A673 (cell line): ENCODE data around the gene SKAP1. TPM values are rescaled to one million over a fixed set of nuclear protein-coding genes. Genes with fewer than 3 reads are reported as not detected.

Experiments used
- BruUV-seq: library from RNA; stranded (reverse); fragments of 400-500 nt; replicated peaks from 2 replicates; lab custom pipeline; 2021; lab: Mats Ljungman, UMichigan
- CTCF ChIA-PET: fragments of 300-600 bp; sonication (Branson Sonifier 250); formaldehyde crosslinking; loops from one replicate; lab custom pipeline; 2022; ENCODE audit warnings: antibody characterized with exemption; lab: Charles Lee
- POLR2A ChIA-PET: fragments of 300-600 bp; sonication (Branson Sonifier 250); formaldehyde crosslinking; loops from one replicate; lab custom pipeline; 2022; ENCODE audit warnings: antibody characterized with exemption; ENCODE audit not compliant: low non-redundant PET; lab: Charles Lee
- DNase-seq: peaks from one replicate; pipeline ENCODE4 v3.0.0-alpha.2; 2015; ENCODE audit warnings: low spot score
- H3K27ac ChIP-seq: fragments of 200-600 bp; sonication (generic); 2 replicates; pipeline ENCODE4 v1.5.1; 2016; ENCODE audit warnings: mixed run types, low read depth, mild to moderate bottlenecking, mixed read lengths, antibody characterized with exemption, low read length; ENCODE audit not compliant: poor library complexity, severe bottlenecking
- H3K27me3 ChIP-seq: fragments of 200-600 bp; sonication (generic); replicated peaks from 2 replicates; pipeline ENCODE4 v1.6.1; 2017; ENCODE audit warnings: mixed run types, low read depth, mild to moderate bottlenecking, mixed read lengths, antibody characterized with exemption, low read length; ENCODE audit not compliant: insufficient read depth, poor library complexity
- H3K36me3 ChIP-seq: fragments of 200-600 bp; sonication (generic); 2 replicates; pipeline ENCODE4 v1.6.1; 2016; ENCODE audit warnings: mixed run types, mild to moderate bottlenecking, mixed read lengths, antibody characterized with exemption, low read length; ENCODE audit not compliant: insufficient read depth, poor library complexity, severe bottlenecking
- H3K4me1 ChIP-seq: fragments of 200-600 bp; sonication (generic); 2 replicates; pipeline ENCODE4 v1.6.1; 2017; ENCODE audit warnings: mixed run types, mild to moderate bottlenecking, mixed read lengths, antibody characterized with exemption, low read length; ENCODE audit not compliant: insufficient read depth, poor library complexity, severe bottlenecking
- H3K4me3 ChIP-seq: fragments of 200-600 bp; sonication (generic); 2 replicates; pipeline ENCODE4 v1.5.1; 2016; ENCODE audit warnings: low read depth, mixed run types, mild to moderate bottlenecking, mixed read lengths, low read length; ENCODE audit not compliant: poor library complexity, severe bottlenecking
- H3K9me3 ChIP-seq: fragments of 200-600 bp; sonication (generic); 2 replicates; pipeline ENCODE4 v1.6.1; 2016; ENCODE audit warnings: mixed run types, low read depth, mild to moderate bottlenecking, mixed read lengths, antibody characterized with exemption, low read length; ENCODE audit not compliant: poor library complexity, severe bottlenecking
- EZH2 ChIP-seq: fragments of 200-600 bp; sonication (generic); IDR thresholded peaks from 2 replicates; pipeline ENCODE4 v1.6.1; 2017; ENCODE audit warnings: borderline replicate concordance, low read depth, mild to moderate bottlenecking, mixed read lengths, antibody characterized with exemption, low read length; ENCODE audit not compliant: poor library complexity, severe bottlenecking
- intact Hi-C: fragments of 100-400 bp; cut with micrococcal nuclease; formaldehyde crosslinking; loops from one replicate; pipeline ENCODE4 v1.10.0; 2022; ENCODE audit not compliant: unreplicated experiment
- total RNA-seq: library from RNA; stranded (reverse); gene quantifications from 2 replicates; pipeline ENCODE4 v1.2.3, GENCODE V29; 2021
- TF ChIP-seq, protein P1 (sequence below): fragments of 300-800, 200-600 bp; sonication (generic); conservative IDR thresholded peaks from 2 replicates; pipeline ENCODE4 v1.5.1; 2017; ENCODE audit warnings: low read depth, mild to moderate bottlenecking, antibody characterized with exemption, low read length, moderate library complexity, mixed read lengths

The SKAP1 gene
- total RNA-seq, 1 experiment from 2014 or later: not detected

DNA sequence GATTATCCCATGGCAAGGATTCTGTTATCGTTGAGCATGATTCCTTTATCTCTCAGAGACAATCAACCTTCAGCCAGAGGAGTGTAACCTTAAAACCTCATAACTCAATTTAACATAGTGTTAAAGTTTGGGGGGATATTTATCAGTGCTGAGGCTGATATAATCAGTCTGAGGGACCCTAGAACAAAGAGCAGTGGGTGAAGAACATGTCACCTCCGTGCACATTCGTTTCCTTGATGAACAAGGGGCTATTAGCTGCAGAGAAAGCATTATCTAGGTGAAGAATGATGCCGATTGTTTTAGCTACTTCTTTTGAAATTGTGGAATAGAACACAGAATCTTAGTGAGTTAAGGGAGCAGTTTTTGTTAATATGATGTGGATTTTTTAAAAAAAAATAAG, 99.1 kb downstream of the SKAP1 start:
- BruUV-seq: no TSS peak
- no peaks in the 10 kb centered on the region for H3K27me3 ChIP-seq
- POLR2A ChIA-PET: no interaction called here

DNA sequence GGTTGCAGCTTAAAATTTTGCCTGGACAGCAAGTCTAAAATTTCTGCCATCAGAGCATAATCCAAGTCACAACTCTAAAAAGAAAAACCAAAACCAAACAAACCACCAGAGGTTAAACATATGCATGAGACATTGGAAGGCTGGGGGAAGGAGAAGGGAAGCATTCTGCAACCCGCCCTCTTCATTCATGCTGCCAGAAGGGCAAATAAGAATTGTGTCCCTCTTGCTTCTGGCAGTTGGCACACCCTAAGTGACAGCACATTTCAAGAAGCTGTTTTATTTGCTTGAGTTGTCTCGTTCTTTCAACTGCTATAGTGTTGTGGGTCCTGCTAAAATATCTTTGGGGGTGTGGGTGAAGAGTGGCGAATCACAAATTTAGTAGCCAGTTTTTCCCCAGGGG, 99.6 kb downstream of the SKAP1 start:
- Histone ChIP-seq H3K9me3 (no peaks in the 10 kb centered on the region), H3K27ac (no peak overlapping the region), H3K27me3 (no peaks in the 10 kb centered on the region), H3K4me3 (no peak overlapping the region), H3K36me3 (no peaks in the 10 kb centered on the region), H3K4me1 (no peaks in the 10 kb centered on the region)
- ChIA-PET CTCF (interaction anchor here (0.6 to 0.9 kb wide), 3 partner anchors 115 to 305 kb away, joined by 3 to 4 read pairs (median 4); no protein-coding TSS in a partner anchor), POLR2A (no interaction called here)
- no peak for TF ChIP-seq EZH2
- TF ChIP-seq, protein P1, sequence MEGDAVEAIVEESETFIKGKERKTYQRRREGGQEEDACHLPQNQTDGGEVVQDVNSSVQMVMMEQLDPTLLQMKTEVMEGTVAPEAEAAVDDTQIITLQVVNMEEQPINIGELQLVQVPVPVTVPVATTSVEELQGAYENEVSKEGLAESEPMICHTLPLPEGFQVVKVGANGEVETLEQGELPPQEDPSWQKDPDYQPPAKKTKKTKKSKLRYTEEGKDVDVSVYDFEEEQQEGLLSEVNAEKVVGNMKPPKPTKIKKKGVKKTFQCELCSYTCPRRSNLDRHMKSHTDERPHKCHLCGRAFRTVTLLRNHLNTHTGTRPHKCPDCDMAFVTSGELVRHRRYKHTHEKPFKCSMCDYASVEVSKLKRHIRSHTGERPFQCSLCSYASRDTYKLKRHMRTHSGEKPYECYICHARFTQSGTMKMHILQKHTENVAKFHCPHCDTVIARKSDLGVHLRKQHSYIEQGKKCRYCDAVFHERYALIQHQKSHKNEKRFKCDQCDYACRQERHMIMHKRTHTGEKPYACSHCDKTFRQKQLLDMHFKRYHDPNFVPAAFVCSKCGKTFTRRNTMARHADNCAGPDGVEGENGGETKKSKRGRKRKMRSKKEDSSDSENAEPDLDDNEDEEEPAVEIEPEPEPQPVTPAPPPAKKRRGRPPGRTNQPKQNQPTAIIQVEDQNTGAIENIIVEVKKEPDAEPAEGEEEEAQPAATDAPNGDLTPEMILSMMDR: no peak
- DNase-seq: no peak
- intact Hi-C loops: loop anchor here (10.0 kb wide), 2 partner anchors 116 to 176 kb away; no protein-coding TSS in a partner anchor
- no TSS peak for BruUV-seq

More for the DNA sequence above, 99.1 kb downstream of the SKAP1 start:
- intact Hi-C loops: loop anchor here (10.0 kb wide), 2 partner anchors 116 to 176 kb away; no protein-coding TSS in a partner anchor
- TF ChIP-seq, protein P1: no peak
- TF ChIP-seq EZH2: no peak
- Histone ChIP-seq H3K4me3 (no peak overlapping the region), H3K36me3 (no peaks in the 10 kb centered on the region), H3K4me1 (no peaks in the 10 kb centered on the region), H3K27ac (no peak overlapping the region), H3K9me3 (no peaks in the 10 kb centered on the region)
- DNase-seq: no peak
- CTCF ChIA-PET: interaction anchor here (0.6 to 0.9 kb wide), 2 partner anchors 115 to 200 kb away, joined by 4 read pairs; no protein-coding TSS in a partner anchor

DNA sequence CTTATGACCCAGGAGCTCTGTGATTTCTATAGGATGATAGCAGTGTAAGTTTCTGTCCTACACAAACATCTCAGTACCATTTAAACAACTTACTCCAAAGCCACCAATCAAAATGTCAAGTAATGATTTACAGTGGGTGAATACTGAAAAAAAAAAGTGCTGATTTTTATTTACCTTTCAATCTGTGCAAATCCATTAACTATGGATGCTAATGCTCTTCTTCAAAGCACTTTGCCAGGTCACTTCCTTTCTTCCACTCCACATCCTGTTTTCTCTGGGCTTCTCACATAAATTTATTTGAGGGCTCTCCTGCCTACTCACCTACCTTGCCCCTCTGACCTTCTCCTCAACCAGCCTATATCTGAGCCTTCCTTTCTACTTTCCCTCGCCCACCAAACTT, 101.6 kb downstream of the SKAP1 start:
- Histone ChIP-seq H3K27me3 (no peaks in the 10 kb centered on the region), H3K4me1 (no peaks in the 10 kb centered on the region), H3K27ac (no peak overlapping the region), H3K4me3 (no peak overlapping the region), H3K9me3 (no peaks in the 10 kb centered on the region), H3K36me3 (no peaks in the 10 kb centered on the region)
- POLR2A ChIA-PET: no interaction called here
- CTCF ChIA-PET: no interaction called here
- intact Hi-C loops: no loop called here
- TF ChIP-seq, protein P1: no peak
- TF ChIP-seq EZH2: no peak
- BruUV-seq: no TSS peak
- peak; percentile 4 for DNase-seq
